ENCODE data around the gene DLGAP4.

- TF ChIP-seq POLR2A (IDR thresholded peaks at IDR 0.05; ENCODE audit: low read depth, low read length), result no peak
- no peak for TF ChIP-seq POLR2AphosphoS5 (IDR thresholded peaks at IDR 0.05; ENCODE audit: low read depth, low read length)
Measured at GRCh38 chr20:36497856-36498255, 191.7 kb downstream of the DLGAP4 start.
